Endothelial cell of umbilical vein (primary cell): ENCODE data around the gene AFF4. TPM values are rescaled to one million over a fixed set of nuclear protein-coding genes. Genes with fewer than 3 reads are reported as not detected.

Source experiments
- BruUV-seq: library from RNA; stranded (reverse); fragments of 400-500 nt; replicated peaks from 2 replicates; lab custom pipeline; 2021; lab: Mats Ljungman, UMichigan
- CTCF ChIA-PET: fragments of 300-600, 350-600 bp; sonication (Branson Sonifier 250); formaldehyde crosslinking; loops from one replicate; lab custom pipeline; 2021; ENCODE audit warnings: antibody characterized with exemption, inconsistent platforms; lab: Charles Lee
- POLR2A ChIA-PET: fragments of 300-600, 350-600 bp; sonication (Branson Sonifier 250); formaldehyde crosslinking; loops from one replicate; lab custom pipeline; 2021; ENCODE audit warnings: antibody characterized with exemption, inconsistent platforms; lab: Charles Lee
- DNase-seq: peaks from one replicate; pipeline ENCODE4 v3.0.0-alpha.2; 2011; ENCODE audit warnings: low read depth, low spot score
- FAIRE-seq: peaks from 2 replicates; lab custom pipeline; 2011; peaks lifted over from hg19 to GRCh38; lab: Jason Lieb, UNC
- H2AFZ ChIP-seq: 2 replicates; pipeline ENCODE4 v1.6.0; 2012; ENCODE audit warnings: low read depth, low read length, control low read depth, inconsistent platforms
- H3K27ac ChIP-seq: 2 replicates; pipeline ENCODE4 v1.5.1; 2011; ENCODE audit warnings: low read depth, mild to moderate bottlenecking, control low read depth, low read length, moderate library complexity; ENCODE audit not compliant: insufficient read depth
- H3K27me3 ChIP-seq, 2 experiments: 2 replicates each; pipeline versions ENCODE4 v1.6.0 to v1.6.1; 2011; ENCODE audit warnings: low read length in 2 of 2, mixed read lengths in 1 of 2; ENCODE audit not compliant: control insufficient read depth in 2 of 2, insufficient read depth in 2 of 2
- H3K36me3 ChIP-seq, 2 experiments: 2 replicates in 1 of 2; 3 replicates in 1 of 2; pipeline ENCODE4 v1.5.1; 2011; ENCODE audit warnings: low read length in 2 of 2, mild to moderate bottlenecking in 1 of 2, moderate library complexity in 1 of 2; ENCODE audit not compliant: control insufficient read depth in 2 of 2, insufficient read depth in 2 of 2; ENCODE audit errors: extremely low read depth in 1 of 2
- H3K4me1 ChIP-seq: 3 replicates; pipeline ENCODE4 v1.5.1; 2011; ENCODE audit warnings: mild to moderate bottlenecking, low read length; ENCODE audit not compliant: control insufficient read depth, insufficient read depth; ENCODE audit errors: extremely low read depth
- H3K4me2 ChIP-seq: 2 replicates; pipeline ENCODE4 v1.6.1; 2011; ENCODE audit warnings: low read length, control low read depth, mixed read lengths; ENCODE audit not compliant: insufficient read depth
- H3K4me3 ChIP-seq, 3 experiments: fragments of 200-600 bp in 1 of 3; sonication (generic), shearing (Covaris generic) in 1 of 3; replicated peaks in 1 of 3; 2 replicates each; pipeline ENCODE4 v1.5.1; 2011 to 2016; ENCODE audit warnings: control low read depth in 3 of 3, low read length in 3 of 3, mild to moderate bottlenecking in 2 of 3, inconsistent platforms in 1 of 3, low read depth in 1 of 3, moderate library complexity in 1 of 3; ENCODE audit not compliant: insufficient read depth in 1 of 3
- H3K79me2 ChIP-seq: 2 replicates; pipeline ENCODE4 v1.6.0; 2012; ENCODE audit warnings: low read length, inconsistent platforms; ENCODE audit not compliant: control insufficient read depth, insufficient read depth
- H3K9ac ChIP-seq: replicated peaks from 2 replicates; pipeline ENCODE3; 2011; ENCODE audit warnings: low read length, control low read depth; ENCODE audit not compliant: insufficient read depth; ENCODE audit errors: extremely low read depth
- H3K9me1 ChIP-seq: replicated peaks from 3 replicates; pipeline ENCODE4 v1.6.0; 2011; ENCODE audit warnings: mild to moderate bottlenecking, low read length; ENCODE audit not compliant: control insufficient read depth, insufficient read depth; ENCODE audit errors: extremely low read depth
- H3K9me3 ChIP-seq: replicated peaks from 2 replicates; pipeline ENCODE4 v1.5.1; 2012; ENCODE audit warnings: low read length, inconsistent platforms; ENCODE audit not compliant: control insufficient read depth, insufficient read depth
- H4K20me1 ChIP-seq: replicated peaks from 2 replicates; pipeline ENCODE3; 2011; ENCODE audit warnings: mild to moderate bottlenecking, low read length; ENCODE audit not compliant: control insufficient read depth, insufficient read depth; ENCODE audit errors: extremely low read depth
- EZH2 ChIP-seq: IDR thresholded peaks from 2 replicates; pipeline ENCODE4 v1.6.1; 2012; ENCODE audit warnings: borderline replicate concordance, low read depth, mild to moderate bottlenecking, moderate library complexity, low read length, inconsistent platforms; ENCODE audit not compliant: severe bottlenecking
- FOS ChIP-seq: IDR thresholded peaks from 2 replicates; pipeline ENCODE4 v1.6.1; 2011; ENCODE audit warnings: mild to moderate bottlenecking, low read length, moderate library complexity, borderline replicate concordance; ENCODE audit not compliant: insufficient read depth
- GATA2 ChIP-seq: IDR thresholded peaks from 2 replicates; pipeline ENCODE4 v1.7.0; 2011; ENCODE audit warnings: low read depth, mild to moderate bottlenecking, moderate library complexity, mixed read lengths, low read length; ENCODE audit not compliant: insufficient read length, insufficient read depth
- JUN ChIP-seq: IDR thresholded peaks from 2 replicates; pipeline ENCODE4 v1.6.1; 2011; ENCODE audit warnings: borderline replicate concordance, low read depth; ENCODE audit not compliant: insufficient read length, insufficient read depth
- MAX ChIP-seq: IDR thresholded peaks from 2 replicates; pipeline ENCODE4 v1.6.1; 2011; ENCODE audit not compliant: insufficient read depth, insufficient read length
- MYC ChIP-seq: IDR thresholded peaks from one replicate; pipeline ENCODE4 v1.6.1; 2011; ENCODE audit warnings: mild to moderate bottlenecking, low read depth, low read length
- POLR2A ChIP-seq: IDR thresholded peaks from 2 replicates; pipeline ENCODE4 v1.6.1; 2012; ENCODE audit warnings: low read depth, mild to moderate bottlenecking, control low read depth, low read length
- POLR2AphosphoS5 ChIP-seq: IDR thresholded peaks from 2 replicates; pipeline ENCODE4 v1.6.1; 2012; ENCODE audit warnings: low read depth, mild to moderate bottlenecking, control low read depth, low read length, moderate library complexity; ENCODE audit not compliant: insufficient read depth
- dilution Hi-C: fragments of 300-500 bp; cut with MboI; formaldehyde crosslinking; loops from one replicate; pipeline ENCODE4 v1.15.0; 2019; ENCODE audit warnings: low sequenced_read_pairs; ENCODE audit not compliant: extremely low pct_ligation_motif_present
- intact Hi-C: fragments of 100-400 bp; cut with micrococcal nuclease; formaldehyde crosslinking; loops from one replicate; pipeline ENCODE4 v1.10.0; 2022
- polyA plus RNA-seq, 4 experiments: library from polyadenylated mRNA; depleted of rRNA in 3 of 4; stranded (reverse) in 3 of 4; unstranded in 1 of 4; fragments of >200 nt; gene quantifications; 2 replicates each; pipeline versions ENCODE4 v1.2.1 to v1.2.3, GENCODE V29; 2011 to 2012; ENCODE audit warnings: missing spikeins in 1 of 4
- total RNA-seq: library from RNA; stranded (reverse); gene quantifications from 2 replicates; pipeline ENCODE4 v1.2.3, GENCODE V29; 2021
- TF ChIP-seq, protein P1 (sequence below), 2 donors: IDR thresholded peaks; 1 replicate in 1 of 2; 2 replicates in 1 of 2; pipeline ENCODE4 v1.5.1; 2011; ENCODE audit warnings: low read length in 2 of 2, mild to moderate bottlenecking in 2 of 2, moderate library complexity in 2 of 2, control low read depth in 1 of 2, inconsistent platforms in 1 of 2, low read depth in 1 of 2; ENCODE audit not compliant: insufficient read depth in 1 of 2; ENCODE audit errors: extremely low read depth in 1 of 2

Gene AFF4
- total and polyA plus RNA-seq, 2 donors (not counting 3 experiments of a cell fraction or from before 2014, with no cell fraction given) = 27.0 to 88.3 TPM

DNA sequence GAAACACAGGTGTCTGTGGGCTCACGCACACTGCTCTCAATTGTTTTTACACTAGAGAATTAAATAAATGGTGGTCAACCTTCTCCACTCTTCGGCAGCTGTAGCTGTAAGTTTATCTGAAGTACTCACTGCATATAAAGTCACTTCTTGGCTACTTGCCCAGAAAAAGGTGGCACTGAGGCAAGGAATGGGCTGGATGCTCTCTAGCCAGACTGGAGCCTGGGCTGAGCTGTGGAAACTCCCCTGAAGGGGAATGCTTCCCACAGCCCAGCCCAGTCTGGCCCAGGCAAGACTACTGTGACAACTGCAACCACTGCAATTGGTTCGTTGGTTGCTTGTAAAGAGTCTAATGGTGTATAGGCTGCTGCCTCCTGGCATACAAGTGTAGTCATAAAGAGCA, 85.5 kb downstream of the AFF4 start:
- no peak for DNase-seq
- Histone ChIP-seq H3K9ac (no peak overlapping the region), H3K9me3 (no peaks in the 10 kb centered on the region), H4K20me1 (peaks cover 2% of the 10 kb centered on the region), H3K4me1 (no peaks in the 10 kb centered on the region), H2AFZ (no peak overlapping the region), H3K36me3 (peaks cover 16 to 42% of the 10 kb centered on the region in 2 experiments), H3K27me3 (no peaks in the 10 kb centered on the region), H3K9me1 (no peaks in the 10 kb centered on the region), H3K27ac (no peak overlapping the region), H3K4me2 (no peak overlapping the region), H3K4me3 (no peak overlapping the region), H3K79me2 (no peaks in the 10 kb centered on the region)
- dilution Hi-C loops = no loop called here
- intact Hi-C loops = no loop called here
- no peak for FAIRE-seq
- ChIA-PET CTCF (interaction anchor here (0.8 to 1.6 kb wide), 3 partner anchors 11 to 491 kb away, joined by 3 to 5 read pairs (median 3); partner anchors contain the start of gene UQCRQ), POLR2A (no interaction called here)
- TF ChIP-seq, protein P1, sequence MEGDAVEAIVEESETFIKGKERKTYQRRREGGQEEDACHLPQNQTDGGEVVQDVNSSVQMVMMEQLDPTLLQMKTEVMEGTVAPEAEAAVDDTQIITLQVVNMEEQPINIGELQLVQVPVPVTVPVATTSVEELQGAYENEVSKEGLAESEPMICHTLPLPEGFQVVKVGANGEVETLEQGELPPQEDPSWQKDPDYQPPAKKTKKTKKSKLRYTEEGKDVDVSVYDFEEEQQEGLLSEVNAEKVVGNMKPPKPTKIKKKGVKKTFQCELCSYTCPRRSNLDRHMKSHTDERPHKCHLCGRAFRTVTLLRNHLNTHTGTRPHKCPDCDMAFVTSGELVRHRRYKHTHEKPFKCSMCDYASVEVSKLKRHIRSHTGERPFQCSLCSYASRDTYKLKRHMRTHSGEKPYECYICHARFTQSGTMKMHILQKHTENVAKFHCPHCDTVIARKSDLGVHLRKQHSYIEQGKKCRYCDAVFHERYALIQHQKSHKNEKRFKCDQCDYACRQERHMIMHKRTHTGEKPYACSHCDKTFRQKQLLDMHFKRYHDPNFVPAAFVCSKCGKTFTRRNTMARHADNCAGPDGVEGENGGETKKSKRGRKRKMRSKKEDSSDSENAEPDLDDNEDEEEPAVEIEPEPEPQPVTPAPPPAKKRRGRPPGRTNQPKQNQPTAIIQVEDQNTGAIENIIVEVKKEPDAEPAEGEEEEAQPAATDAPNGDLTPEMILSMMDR (IDR thresholded peaks at IDR 0.05; ENCODE audit: extremely low read depth in 1 of 2, insufficient read depth in 1 of 2, low read depth in 1 of 2, low read length in 2 of 2) = no peak
- TF ChIP-seq POLR2AphosphoS5 (no peak), GATA2 (no peak), EZH2 (no peak), JUN (no peak), POLR2A (no peak), FOS (no peak), MYC (no peak), MAX (no peak)
- BruUV-seq = TSS peak; percentile 1
